Nephron (organoid): Measurements from ENCODE around the gene AEN.

ENCODE experiments used
- H3K27ac Mint-ChIP-seq, 3 experiments: 2 replicates each; pipeline ENCODE4 v1.8.0; 2020; ENCODE audit warnings: mixed read lengths in 3 of 3, mild to moderate bottlenecking in 2 of 3, moderate library complexity in 1 of 3
- H3K27me3 Mint-ChIP-seq: 2 replicates; pipeline ENCODE4 v1.8.0; 2021; ENCODE audit warnings: low read depth, mild to moderate bottlenecking, moderate library complexity, mixed read lengths
- H3K36me3 Mint-ChIP-seq: 2 replicates; pipeline ENCODE4 v1.8.0; 2020; ENCODE audit warnings: low read depth, mixed read lengths
- H3K4me1 Mint-ChIP-seq: 2 replicates; pipeline ENCODE4 v1.8.0; 2020; ENCODE audit warnings: mixed read lengths
- H3K4me3 Mint-ChIP-seq, 3 experiments: 2 replicates each; pipeline ENCODE4 v1.8.0; 2020; ENCODE audit warnings: mild to moderate bottlenecking in 3 of 3, mixed read lengths in 3 of 3, moderate library complexity in 2 of 3
- H3K9me3 Mint-ChIP-seq: 2 replicates; pipeline ENCODE4 v1.8.0; 2020; ENCODE audit warnings: mixed read lengths
- TF ChIP-seq, protein P1 (sequence below), 3 experiments: fragments of 200-600 bp; sonication (generic); IDR thresholded peaks; one replicate each; pipeline ENCODE4 v1.5.0; 2021; ENCODE audit warnings: antibody characterized with exemption in 3 of 3; ENCODE audit not compliant: unreplicated experiment in 3 of 3

The AEN gene, protein sequence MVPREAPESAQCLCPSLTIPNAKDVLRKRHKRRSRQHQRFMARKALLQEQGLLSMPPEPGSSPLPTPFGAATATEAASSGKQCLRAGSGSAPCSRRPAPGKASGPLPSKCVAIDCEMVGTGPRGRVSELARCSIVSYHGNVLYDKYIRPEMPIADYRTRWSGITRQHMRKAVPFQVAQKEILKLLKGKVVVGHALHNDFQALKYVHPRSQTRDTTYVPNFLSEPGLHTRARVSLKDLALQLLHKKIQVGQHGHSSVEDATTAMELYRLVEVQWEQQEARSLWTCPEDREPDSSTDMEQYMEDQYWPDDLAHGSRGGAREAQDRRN

DNA sequence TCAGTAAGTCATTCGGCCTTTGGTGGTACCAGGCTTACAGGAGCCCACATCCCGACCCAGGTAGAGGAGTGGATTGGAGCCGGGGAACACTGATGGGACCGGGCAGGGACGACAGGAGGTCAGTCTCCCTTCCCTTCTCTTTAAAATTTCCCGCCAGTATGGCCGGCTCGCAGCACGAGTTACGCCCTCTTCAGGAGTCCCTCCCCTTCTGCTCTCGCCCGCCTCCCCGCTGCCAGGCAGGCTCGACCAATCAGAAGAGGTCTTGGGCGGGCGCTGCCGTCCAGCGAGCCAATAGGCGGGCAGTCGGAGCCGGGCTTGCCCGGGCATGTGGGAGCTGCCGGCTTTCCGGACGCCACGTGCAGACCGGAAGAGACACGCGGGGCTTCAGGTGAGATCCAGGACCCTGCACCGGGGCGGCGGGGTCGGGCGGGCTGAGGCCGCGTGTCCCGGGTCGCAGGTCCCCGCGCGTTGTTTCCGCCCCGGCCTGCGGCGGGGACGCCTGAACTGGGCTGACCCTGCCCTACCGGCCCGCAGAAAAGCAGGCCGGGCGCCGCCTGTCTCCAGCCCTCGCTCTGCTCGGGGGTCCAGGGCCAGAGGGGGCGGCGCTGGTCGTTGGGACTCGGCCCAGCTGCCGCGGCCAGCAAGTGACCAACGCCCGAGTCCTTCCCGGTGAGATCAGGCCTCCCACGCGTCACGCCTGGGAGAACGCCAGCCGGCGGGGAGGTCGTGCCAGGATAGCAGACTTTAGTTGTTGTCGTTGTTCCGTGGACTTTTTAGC is at the start of gene AEN:
Gene AEN (plus strand): TSS at position 346 of the 778 bp plus-strand sequence. CDS start 4,870 bp downstream, outside the sequence.
- Mint-ChIP-seq H3K27me3 (peaks cover 10% of the 10 kb centered on the region), H3K27ac (peak within 1 kb of the TSS; percentile 25 to 83 (median 64)), H3K4me1 (peaks cover 48% of the 10 kb centered on the region), H3K4me3 (peak within 1 kb of the TSS; percentile 90 to 93 (median 92)), H3K9me3 (no peaks in the 10 kb centered on the region), H3K36me3 (no peaks in the 10 kb centered on the region)
- TF ChIP-seq, protein P1, sequence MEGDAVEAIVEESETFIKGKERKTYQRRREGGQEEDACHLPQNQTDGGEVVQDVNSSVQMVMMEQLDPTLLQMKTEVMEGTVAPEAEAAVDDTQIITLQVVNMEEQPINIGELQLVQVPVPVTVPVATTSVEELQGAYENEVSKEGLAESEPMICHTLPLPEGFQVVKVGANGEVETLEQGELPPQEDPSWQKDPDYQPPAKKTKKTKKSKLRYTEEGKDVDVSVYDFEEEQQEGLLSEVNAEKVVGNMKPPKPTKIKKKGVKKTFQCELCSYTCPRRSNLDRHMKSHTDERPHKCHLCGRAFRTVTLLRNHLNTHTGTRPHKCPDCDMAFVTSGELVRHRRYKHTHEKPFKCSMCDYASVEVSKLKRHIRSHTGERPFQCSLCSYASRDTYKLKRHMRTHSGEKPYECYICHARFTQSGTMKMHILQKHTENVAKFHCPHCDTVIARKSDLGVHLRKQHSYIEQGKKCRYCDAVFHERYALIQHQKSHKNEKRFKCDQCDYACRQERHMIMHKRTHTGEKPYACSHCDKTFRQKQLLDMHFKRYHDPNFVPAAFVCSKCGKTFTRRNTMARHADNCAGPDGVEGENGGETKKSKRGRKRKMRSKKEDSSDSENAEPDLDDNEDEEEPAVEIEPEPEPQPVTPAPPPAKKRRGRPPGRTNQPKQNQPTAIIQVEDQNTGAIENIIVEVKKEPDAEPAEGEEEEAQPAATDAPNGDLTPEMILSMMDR (IDR thresholded peaks at IDR 0.05; ENCODE audit: unreplicated experiment in 3 of 3) = no peak

DNA sequence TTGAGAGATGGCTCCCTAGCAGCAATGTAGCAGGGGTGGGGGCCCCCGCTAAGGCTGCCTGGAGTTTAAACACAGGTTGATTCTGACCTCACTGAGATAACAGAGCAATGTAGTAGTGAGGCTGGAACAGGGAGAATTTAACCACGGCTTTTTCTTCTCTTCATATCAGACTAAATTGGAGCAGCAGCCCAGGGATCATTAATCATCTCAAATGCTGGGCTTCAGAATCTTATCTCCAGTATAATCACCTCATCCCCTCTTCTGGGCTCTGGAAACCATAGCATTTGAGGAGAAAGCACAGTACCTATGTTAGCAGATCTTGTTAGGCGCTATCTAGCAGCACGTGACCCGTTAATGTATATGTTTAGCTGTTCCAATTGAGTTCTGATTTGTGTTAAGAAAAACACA is 49.3 kb upstream of the AEN start:
- TF ChIP-seq, protein P1 (IDR thresholded peaks at IDR 0.05; ENCODE audit: unreplicated experiment in 3 of 3) = no peak
- Mint-ChIP-seq H3K36me3 (no peaks in the 10 kb centered on the region), H3K4me3 (no peak overlapping the region), H3K27ac (no peak overlapping the region), H3K4me1 (no peaks in the 10 kb centered on the region), H3K27me3 (peaks cover 12% of the 10 kb centered on the region), H3K9me3 (no peaks in the 10 kb centered on the region)

DNA sequence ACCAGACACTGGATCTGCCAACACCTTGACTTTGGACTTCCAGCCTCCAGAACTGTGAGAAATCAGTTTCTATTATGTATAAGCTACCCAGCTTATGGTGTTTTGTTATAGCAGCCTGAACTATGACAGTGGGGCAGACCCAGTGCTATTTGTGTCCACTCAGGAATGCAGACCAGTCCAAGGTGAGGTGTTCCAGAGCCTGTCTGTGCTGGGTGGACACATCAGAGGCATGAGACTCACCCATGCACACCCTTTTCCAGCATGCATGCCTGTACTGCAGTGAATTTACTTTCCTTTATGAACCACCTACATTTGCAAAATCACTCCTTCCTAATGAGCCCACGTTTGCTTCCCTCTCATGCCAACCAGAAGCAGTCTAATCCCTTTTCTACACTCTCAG is 47.1 kb upstream of the AEN start:
- Mint-ChIP-seq H3K36me3 (no peaks in the 10 kb centered on the region), H3K27me3 (peaks cover 12% of the 10 kb centered on the region), H3K27ac (no peak overlapping the region), H3K9me3 (no peaks in the 10 kb centered on the region), H3K4me1 (no peaks in the 10 kb centered on the region), H3K4me3 (no peak overlapping the region)
- TF ChIP-seq, protein P1 (IDR thresholded peaks at IDR 0.05; ENCODE audit: unreplicated experiment in 3 of 3) = no peak

DNA sequence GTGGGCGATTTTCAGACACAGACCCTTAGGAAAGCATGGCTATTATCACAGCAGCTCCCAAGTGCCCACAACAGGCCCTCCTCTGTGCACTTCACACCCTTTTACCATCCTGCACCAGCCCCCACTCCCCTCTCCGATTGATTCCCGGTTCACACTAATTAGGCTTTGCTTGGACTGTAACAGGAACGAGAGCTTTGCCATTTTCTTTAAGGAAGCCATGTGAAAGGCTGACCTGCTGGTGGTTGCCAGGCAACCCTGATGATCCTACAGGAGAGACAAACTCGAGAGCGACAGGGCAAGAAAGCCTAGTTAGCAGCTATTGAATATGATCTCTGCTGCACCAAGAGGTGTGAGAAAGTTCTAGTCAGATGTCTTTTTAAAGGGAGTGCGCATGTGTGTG is 46.5 kb upstream of the AEN start:
- TF ChIP-seq, protein P1 (IDR thresholded peaks at IDR 0.05; ENCODE audit: unreplicated experiment in 3 of 3) = no peak
- Mint-ChIP-seq H3K9me3 (no peaks in the 10 kb centered on the region), H3K4me1 (no peaks in the 10 kb centered on the region), H3K4me3 (no peak overlapping the region), H3K36me3 (no peaks in the 10 kb centered on the region), H3K27me3 (peaks cover 12% of the 10 kb centered on the region), H3K27ac (no peak overlapping the region)

DNA sequence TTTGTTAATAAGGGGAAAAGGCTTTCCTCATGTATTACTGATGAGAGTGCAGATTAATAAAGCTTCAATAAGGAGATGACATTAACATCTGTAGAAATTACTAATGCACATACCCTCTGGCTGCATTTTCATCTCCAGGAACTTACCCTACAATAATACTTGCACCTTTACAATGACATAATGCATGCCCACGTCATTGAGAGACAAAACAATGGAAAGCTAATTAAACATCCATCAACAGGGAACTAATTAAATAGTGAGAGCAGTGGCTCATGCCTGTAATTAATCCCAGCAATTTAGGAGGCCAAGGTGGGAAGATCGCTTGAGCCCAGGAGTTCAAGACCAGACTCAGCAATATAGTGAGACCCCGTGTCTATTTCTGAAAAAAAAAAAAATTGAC is 41.8 kb upstream of the AEN start:
- H3K4me3 Mint-ChIP-seq = no peak overlapping the region
- no peaks in the 10 kb centered on the region for H3K27me3 Mint-ChIP-seq

More for the DNA sequence above, 41.8 kb upstream of the AEN start:
- no peak overlapping the region for H3K27ac Mint-ChIP-seq
- no peaks in the 10 kb centered on the region for H3K4me1 Mint-ChIP-seq
- no peaks in the 10 kb centered on the region for H3K36me3 Mint-ChIP-seq
- peaks cover 3% of the 10 kb centered on the region for H3K9me3 Mint-ChIP-seq
- TF ChIP-seq, protein P1 (IDR thresholded peaks at IDR 0.05; ENCODE audit: unreplicated experiment in 3 of 3) = no peak
